Measurements from ENCODE around the gene MOAP1.
"Not testable (repeated sequence)": the region's sequence is repeated elsewhere in the genome, so short reads cannot be mapped to it uniquely, and the experiment has no call there.

Gene MOAP1

DNA sequence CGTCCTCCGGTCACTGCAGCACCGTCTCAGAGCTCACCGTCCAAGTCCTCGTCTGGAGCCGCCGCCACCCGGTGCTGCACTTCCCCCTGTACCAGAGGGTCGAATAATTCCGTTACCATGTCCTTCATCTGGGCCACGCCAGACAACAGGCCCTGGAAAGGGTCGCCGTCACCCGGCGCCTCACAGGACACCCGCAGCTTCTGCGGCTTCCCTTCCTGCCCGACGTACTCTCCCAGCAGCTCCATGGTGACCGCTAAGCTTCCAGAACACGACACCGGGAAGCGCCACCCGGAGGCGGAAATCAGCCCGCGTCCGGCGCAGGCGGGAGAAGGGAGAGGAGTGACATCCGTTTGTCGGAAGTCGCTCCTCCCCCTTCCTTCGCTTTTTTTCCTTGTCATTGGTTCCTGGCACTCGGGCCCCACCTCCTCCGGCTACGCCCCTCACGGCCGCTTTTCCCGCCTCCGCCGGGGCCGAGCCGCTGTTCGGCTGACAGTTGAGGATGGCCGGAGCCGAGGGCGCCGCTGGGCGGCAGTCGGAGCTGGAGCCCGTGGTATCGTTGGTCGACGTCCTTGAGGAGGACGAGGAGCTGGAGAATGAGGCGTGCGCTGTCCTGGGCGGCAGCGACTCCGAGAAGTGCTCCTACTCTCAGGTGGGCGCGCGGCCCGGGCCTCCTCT, 22.2 kb upstream of the MOAP1 start, which contains the start of the genes GON7 and UBR7:
Gene GON7 (minus strand): TSS at position 273 of the 675 bp plus-strand sequence. CDS start 28 bp downstream, at position 245.
Gene UBR7 (plus strand): TSS at position 464 of the 675 bp plus-strand sequence. CDS start 36 bp downstream, at position 500.
- H3K27ac Mint-ChIP-seq, result peak within 1 kb of the TSS; percentile 90

DNA sequence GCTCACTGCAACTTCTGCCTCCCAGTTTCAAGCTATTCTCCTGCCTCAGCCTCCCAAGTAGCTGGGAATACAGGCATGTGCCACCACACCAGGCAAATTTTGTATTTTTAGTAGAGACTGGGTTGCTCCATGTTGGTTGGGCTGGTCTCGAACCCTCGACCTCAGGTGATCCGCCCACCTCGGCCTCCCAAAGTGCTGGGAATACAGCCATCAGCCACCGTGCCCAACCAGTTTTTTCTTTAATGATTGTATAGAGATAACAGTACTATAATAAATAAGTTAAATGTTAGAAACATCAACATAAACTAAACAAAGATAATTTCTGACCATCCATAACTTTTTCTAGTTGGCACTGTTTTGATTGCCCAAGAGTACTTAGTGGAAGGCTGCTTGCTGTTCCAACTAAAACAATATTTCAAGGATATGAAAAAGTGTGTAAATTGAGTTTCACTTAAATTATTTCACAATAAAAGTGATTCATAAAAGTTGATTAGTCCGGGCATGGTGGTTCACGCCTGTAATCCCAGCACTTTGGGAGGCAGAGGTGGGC, 16.5 kb upstream of the MOAP1 start:
- no peaks in the 10 kb centered on the region for H3K9me3 Mint-ChIP-seq
- no peak overlapping the region for H3K4me3 Mint-ChIP-seq
- no peak overlapping the region for H3K27ac Mint-ChIP-seq
- H3K36me3 Mint-ChIP-seq (ENCODE audit: low read depth), result peaks cover 14% of the 10 kb centered on the region
- H3K27me3 Mint-ChIP-seq, result no peaks in the 10 kb centered on the region
- peaks cover 26% of the 10 kb centered on the region for H3K4me1 Mint-ChIP-seq (ENCODE audit: low read depth)
- intact Hi-C loops (cut with micrococcal nuclease), result no loop called here

More for the DNA sequence above, 22.2 kb upstream of the MOAP1 start, which contains the start of the genes GON7 and UBR7:
- Mint-ChIP-seq H3K9me3 (no peaks in the 10 kb centered on the region), H3K4me3 (peak within 1 kb of the TSS; percentile 99), H3K4me1 (ENCODE audit: low read depth) (peaks cover 49% of the 10 kb centered on the region), H3K27me3 (no peaks in the 10 kb centered on the region), H3K36me3 (ENCODE audit: low read depth) (peaks cover 28% of the 10 kb centered on the region)
- intact Hi-C loops (cut with micrococcal nuclease), result loop anchor here (1.0 to 5.0 kb wide), 3 partner anchors 22 to 325 kb away; partner anchors contain the start of genes BTBD7 and LYSET

DNA sequence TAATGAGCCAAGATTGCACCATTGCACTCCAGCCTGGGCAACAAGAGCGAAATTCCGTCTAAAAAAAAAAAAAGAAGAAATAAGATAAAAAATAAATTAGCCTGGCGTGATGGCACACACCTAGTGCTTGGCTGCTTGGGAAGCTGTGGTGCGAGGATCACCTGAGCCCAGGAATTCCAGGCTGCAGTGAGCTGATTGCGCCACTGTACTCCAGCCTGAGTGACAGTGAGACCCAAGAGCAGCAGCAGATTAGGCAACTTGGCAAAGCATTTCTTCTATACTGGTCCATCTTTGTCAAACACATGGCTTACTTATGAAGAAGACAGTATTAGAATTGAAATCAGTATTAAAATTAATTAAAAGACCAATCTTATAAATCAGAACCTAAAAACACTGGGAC, 15.9 kb upstream of the MOAP1 start:
- no peaks in the 10 kb centered on the region for H3K27me3 Mint-ChIP-seq
- no peak overlapping the region for H3K4me3 Mint-ChIP-seq
- intact Hi-C loops (cut with micrococcal nuclease), result no loop called here
- H3K4me1 Mint-ChIP-seq (ENCODE audit: low read depth), result peaks cover 19% of the 10 kb centered on the region
- peaks cover 14% of the 10 kb centered on the region for H3K36me3 Mint-ChIP-seq (ENCODE audit: low read depth)
- H3K27ac Mint-ChIP-seq, result no peak overlapping the region
- H3K9me3 Mint-ChIP-seq, result no peaks in the 10 kb centered on the region

DNA sequence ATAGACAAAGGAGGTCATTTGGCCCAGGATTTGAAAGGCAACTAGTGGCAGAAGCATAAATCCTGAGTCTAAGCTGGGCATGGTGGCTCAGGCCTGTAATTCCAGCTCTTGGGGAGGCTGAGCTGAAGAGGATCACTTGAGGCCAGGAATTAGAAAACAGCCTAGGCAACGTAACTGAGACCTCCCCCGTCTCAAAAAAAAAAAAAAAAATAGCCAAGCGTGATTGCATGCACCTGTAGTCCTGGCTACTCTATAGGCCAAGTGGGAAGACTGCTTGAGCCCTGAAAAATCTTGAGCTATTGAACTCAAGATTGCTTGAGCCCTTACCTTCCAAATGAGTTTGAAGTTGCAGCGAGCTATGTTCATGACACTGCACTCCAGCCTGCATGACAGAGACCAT, 14.3 kb upstream of the MOAP1 start:
- peaks cover 14% of the 10 kb centered on the region for H3K36me3 Mint-ChIP-seq (ENCODE audit: low read depth)
- no peaks in the 10 kb centered on the region for H3K9me3 Mint-ChIP-seq
- intact Hi-C loops (cut with micrococcal nuclease), result no loop called here
- peaks cover 4% of the 10 kb centered on the region for H3K4me1 Mint-ChIP-seq (ENCODE audit: low read depth)
- H3K4me3 Mint-ChIP-seq, result no peak overlapping the region
- no peak overlapping the region for H3K27ac Mint-ChIP-seq
- H3K27me3 Mint-ChIP-seq, result no peaks in the 10 kb centered on the region

DNA sequence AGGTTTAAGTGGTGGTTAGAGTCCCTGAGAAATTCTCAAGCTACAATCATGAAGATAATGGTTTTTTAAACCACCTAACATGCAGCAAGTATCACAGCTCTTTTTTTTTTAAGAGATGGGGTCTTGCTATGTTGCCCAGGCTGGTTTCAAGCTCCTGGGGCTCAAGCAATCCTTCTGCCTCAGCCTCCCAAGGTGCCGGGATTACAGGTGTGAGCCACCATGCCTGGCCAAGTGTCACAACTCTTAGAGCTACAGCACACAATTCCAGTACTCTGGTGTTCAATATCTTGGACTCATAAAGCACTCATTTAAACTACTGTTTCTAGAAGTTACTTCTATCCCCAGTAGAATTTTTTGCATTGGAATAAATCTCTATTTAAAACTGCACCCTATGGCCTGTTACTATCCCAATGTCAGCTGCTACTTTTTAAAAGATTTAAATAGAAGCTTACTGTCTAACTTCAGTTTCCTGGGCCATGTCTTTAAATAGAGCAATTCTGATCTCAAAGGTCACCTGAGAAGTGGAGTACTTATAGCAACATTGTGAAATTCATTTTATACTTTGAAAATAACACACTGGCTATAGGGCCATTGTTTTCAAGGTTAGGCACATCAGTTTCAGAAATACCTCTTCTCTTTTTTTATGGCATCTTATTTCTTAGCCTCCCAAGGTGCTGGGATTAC, 10.8 kb upstream of the MOAP1 start:
- Mint-ChIP-seq H3K4me1 (ENCODE audit: low read depth) (peaks cover 4% of the 10 kb centered on the region), H3K4me3 (no peak overlapping the region), H3K9me3 (no peaks in the 10 kb centered on the region), H3K36me3 (ENCODE audit: low read depth) (peaks cover 14% of the 10 kb centered on the region), H3K27me3 (no peaks in the 10 kb centered on the region), H3K27ac (no peak overlapping the region)
- intact Hi-C loops (cut with micrococcal nuclease), result no loop called here

DNA sequence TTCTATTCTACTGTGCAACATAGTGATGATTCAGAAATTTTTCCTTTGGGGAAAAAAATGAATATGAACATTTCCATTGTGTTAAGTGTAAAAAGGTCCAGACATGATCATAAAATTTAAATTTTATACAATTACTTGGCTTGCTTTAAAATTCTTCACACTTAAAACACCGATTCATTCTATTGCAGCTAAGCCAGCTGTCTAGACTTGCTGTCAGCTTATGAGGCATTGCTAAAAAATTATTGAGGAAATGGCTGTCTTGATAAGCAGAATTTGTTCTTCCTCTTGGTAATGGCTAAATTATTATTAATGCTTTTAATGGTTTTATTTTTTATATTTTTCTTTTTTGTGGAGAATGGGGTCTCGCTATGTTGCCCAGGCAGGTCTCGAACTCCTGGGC, 2.3 kb upstream of the MOAP1 start:
- Mint-ChIP-seq H3K36me3 (ENCODE audit: low read depth) (peaks cover 59% of the 10 kb centered on the region), H3K9me3 (no peaks in the 10 kb centered on the region), H3K4me1 (ENCODE audit: low read depth) (peaks cover 32% of the 10 kb centered on the region), H3K27ac (no peak overlapping the region), H3K27me3 (no peaks in the 10 kb centered on the region), H3K4me3 (no peak overlapping the region)
- intact Hi-C loops (cut with micrococcal nuclease), result no loop called here

DNA sequence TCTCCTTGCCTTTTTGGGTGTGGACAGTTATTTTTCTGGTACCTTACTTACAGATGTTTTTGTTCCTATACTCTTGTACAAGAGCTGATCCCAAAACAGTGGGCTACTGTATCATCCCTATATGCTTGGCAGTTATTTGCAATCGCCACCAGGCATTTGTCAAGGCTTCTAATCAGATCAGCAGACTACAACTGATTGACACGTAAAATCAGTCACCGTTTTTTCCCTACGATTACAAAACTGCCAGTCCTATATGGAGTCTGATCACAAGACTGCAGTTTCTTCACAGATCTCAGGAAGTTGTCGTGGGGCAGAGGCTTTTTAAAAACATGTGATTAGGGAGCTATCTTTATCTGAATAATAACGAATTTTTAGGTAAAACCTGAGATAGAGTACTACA, 1.8 kb upstream of the MOAP1 start:
- peaks cover 32% of the 10 kb centered on the region for H3K4me1 Mint-ChIP-seq (ENCODE audit: low read depth)
- peaks cover 60% of the 10 kb centered on the region for H3K36me3 Mint-ChIP-seq (ENCODE audit: low read depth)
- no peaks in the 10 kb centered on the region for H3K9me3 Mint-ChIP-seq
- peak overlapping the region; percentile 90 for H3K27ac Mint-ChIP-seq
- no peaks in the 10 kb centered on the region for H3K27me3 Mint-ChIP-seq
- peak overlapping the region; percentile 63 for H3K4me3 Mint-ChIP-seq
- intact Hi-C loops (cut with micrococcal nuclease), result no loop called here

DNA sequence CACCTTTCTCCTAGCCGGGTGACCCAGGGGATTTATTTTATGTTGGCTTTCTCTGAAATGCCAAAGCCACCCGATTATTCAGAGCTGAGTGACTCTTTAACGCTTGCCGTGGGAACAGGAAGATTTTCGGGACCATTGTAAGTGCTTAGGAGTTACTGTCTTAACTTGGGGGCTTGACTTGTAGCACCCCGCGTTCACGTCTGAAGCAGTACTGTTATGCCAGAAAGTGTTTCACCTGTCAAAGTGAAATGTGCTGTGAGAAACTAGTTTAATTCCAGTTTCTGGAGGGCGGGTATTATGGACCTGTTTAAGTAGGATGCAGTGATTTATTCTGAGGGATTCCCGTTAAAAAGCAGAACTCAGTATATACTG, 638 bp upstream of the MOAP1 start:
- Mint-ChIP-seq H3K4me3 (peak overlapping the region; percentile 86), H3K27ac (peak overlapping the region; percentile 90), H3K27me3 (no peaks in the 10 kb centered on the region), H3K4me1 (ENCODE audit: low read depth) (peaks cover 27% of the 10 kb centered on the region), H3K9me3 (no peaks in the 10 kb centered on the region), H3K36me3 (ENCODE audit: low read depth) (peaks cover 58% of the 10 kb centered on the region)
- intact Hi-C loops (cut with micrococcal nuclease), result loop anchor here (1.0 kb wide), 1 partner anchor 22 kb away; the partner anchor contains the start of genes GON7 and UBR7

DNA sequence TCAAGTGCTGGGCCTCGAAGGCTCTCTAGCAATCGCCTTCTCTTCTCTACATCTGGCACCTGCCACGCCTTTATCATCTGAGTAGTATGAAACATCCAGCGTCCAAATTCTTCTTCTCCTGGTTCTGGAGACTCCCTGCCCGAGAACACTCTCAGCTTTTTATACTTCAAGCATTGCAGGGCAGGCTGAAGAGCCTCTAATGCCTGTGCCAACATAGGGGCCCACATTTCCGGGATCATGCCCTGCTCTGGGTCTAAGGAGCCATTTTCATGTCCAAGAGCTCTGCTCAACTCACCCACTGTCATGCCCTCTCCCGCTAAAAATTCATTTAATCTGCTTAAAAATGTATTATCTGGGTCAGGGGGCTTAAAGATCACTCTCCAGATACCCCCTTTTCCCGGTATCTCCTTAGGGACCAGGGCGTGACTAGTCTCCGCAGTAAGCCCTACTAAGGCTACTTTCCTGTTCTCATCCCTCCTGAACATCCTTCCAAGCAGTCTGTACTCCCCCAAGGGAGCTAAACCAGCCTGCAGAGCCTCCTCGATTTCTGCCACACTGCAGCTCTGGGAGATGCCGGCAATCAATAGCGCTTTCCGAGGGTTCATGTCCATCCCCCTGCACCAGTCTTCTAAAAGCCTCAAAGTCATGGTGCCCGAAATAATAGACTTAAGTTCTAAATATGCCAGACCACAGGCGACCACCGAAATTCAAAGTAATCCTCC, 940 bp downstream of the MOAP1 start:
- H3K9me3 Mint-ChIP-seq, result no peaks in the 10 kb centered on the region
- H3K4me1 Mint-ChIP-seq (ENCODE audit: low read depth), result peaks cover 28% of the 10 kb centered on the region
- peak overlapping the region; percentile 86 for H3K4me3 Mint-ChIP-seq
- intact Hi-C loops (cut with micrococcal nuclease), result no loop called here
- peaks cover 45% of the 10 kb centered on the region for H3K36me3 Mint-ChIP-seq (ENCODE audit: low read depth)
- H3K27ac Mint-ChIP-seq, result peak overlapping the region; percentile 90
- H3K27me3 Mint-ChIP-seq, result no peaks in the 10 kb centered on the region

DNA sequence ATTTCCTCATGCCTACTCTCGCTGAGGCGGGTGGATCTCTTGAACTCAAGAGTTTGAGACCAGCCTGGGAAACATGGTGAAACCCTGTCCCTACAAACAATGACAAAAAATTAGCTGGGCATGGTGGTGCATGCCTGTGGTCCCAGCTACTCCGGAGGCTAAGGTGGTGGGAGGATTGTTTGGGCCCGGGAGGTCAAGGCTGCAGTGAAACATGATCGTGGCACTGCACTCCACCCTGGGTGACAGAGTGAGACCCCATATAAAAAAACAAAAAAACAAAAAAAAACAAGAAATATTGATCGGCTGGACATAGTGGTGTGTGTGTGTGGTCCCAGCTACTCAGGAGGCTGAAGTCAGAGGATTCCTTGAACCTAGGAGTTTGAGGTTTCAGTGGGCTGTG, 9.2 kb downstream of the MOAP1 start:
- no peaks in the 10 kb centered on the region for H3K9me3 Mint-ChIP-seq
- no peak overlapping the region for H3K27ac Mint-ChIP-seq
- intact Hi-C loops (cut with micrococcal nuclease), result loop anchor here (5.0 kb wide), 1 partner anchor 223 kb away; no protein-coding TSS in a partner anchor
- H3K4me3 Mint-ChIP-seq, result no peak overlapping the region
- peaks cover 6% of the 10 kb centered on the region for H3K4me1 Mint-ChIP-seq (ENCODE audit: low read depth)
- peaks cover 4% of the 10 kb centered on the region for H3K27me3 Mint-ChIP-seq
- H3K36me3 Mint-ChIP-seq (ENCODE audit: low read depth), result no peaks in the 10 kb centered on the region

DNA sequence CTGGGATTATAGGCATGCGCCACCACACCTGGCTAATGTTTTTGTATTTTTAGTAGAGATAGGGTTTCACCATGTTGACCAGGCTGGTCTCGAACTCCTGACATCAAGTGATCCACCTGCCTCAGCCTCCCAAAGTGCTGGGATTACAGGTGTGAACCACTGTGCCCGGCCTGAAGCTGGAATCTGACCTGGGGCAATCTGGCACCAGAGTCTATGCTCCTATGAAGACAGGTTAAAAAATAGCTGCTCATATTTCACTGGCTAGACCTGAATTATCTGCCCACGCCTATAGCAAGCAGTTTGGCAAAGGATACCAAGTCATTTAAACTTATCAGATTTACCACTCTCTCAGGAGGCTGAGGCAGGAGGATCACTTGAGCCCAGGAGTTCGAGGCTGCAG, 10.0 kb downstream of the MOAP1 start:
- H3K4me1 Mint-ChIP-seq (ENCODE audit: low read depth); H3K27me3 Mint-ChIP-seq; H3K9me3 Mint-ChIP-seq; H3K36me3 Mint-ChIP-seq (ENCODE audit: low read depth); H3K4me3 Mint-ChIP-seq; H3K27ac Mint-ChIP-seq: not testable (repeated sequence)
- intact Hi-C loops (cut with micrococcal nuclease), result loop anchor here (5.0 kb wide), 1 partner anchor 222 kb away; no protein-coding TSS in a partner anchor

DNA sequence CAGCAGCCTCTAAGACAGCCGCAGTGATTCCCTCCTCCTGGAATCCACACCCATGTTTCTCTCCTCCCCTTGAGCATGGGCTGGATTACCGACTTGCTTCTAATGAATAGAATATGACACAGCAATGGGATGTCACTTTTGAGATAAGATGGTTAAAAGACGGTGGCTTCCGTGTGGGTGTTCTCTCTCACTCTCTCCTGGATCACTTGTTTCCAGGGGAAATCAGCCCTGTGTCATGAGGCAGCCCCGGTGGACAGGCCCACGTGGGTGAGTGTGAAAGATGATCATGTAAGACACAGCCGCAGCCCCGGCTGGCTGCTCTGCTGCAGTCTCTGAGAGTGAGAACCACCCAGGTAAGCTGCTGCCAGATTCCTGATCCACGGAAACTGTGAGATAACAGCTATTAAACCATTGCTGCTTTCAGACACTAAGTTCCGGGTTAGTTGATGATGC, 10.7 kb downstream of the MOAP1 start:
- Mint-ChIP-seq H3K9me3 (no peaks in the 10 kb centered on the region), H3K4me1 (ENCODE audit: low read depth) (peaks cover 6% of the 10 kb centered on the region), H3K4me3 (no peak overlapping the region), H3K36me3 (ENCODE audit: low read depth) (no peaks in the 10 kb centered on the region), H3K27ac (no peak overlapping the region), H3K27me3 (peaks cover 6% of the 10 kb centered on the region)
- intact Hi-C loops (cut with micrococcal nuclease), result no loop called here

DNA sequence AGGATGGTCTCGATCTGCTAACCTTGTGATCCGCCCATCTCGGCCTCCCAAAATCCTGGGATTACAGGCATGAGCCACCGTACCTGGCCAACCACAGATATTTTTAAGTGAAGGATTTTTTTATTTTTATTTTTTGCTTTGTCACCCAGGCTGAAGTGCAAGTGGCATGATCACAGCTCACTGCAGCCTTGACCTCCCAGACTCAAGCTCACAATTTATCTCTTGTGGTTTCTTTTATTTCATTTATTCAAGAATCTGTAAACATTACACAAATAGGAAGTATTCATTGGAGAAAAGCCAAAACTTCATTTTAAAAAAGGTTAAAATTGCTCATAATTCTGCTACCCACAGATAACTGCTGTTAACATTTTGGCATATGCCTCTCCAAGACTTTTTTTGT, 13.3 kb downstream of the MOAP1 start:
- Mint-ChIP-seq H3K4me1 (ENCODE audit: low read depth) (no peaks in the 10 kb centered on the region), H3K9me3 (no peaks in the 10 kb centered on the region), H3K27me3 (peaks cover 6% of the 10 kb centered on the region), H3K4me3 (no peak overlapping the region), H3K36me3 (ENCODE audit: low read depth) (no peaks in the 10 kb centered on the region), H3K27ac (no peak overlapping the region)
- intact Hi-C loops (cut with micrococcal nuclease), result no loop called here

DNA sequence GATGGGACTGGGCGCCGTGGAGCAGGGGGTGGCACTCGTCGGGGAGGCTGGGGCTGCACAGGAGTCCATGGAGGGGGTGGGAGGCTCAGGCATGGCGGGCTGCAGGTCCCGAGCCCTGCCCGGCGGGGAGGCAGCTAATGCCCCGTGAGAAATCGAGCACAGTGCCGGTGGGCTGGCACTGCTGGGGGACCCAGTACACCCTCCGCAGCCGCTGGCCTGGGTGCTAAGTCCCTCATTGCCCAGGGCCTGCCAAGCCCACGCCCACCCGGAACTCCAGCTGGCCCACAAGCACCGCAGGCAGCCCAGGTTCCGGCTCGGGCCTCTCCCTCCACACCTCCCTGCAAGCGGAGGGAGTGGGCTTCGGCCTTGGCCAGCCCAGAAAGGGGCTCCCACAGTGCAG, 14.6 kb downstream of the MOAP1 start:
- H3K4me3 Mint-ChIP-seq; H3K36me3 Mint-ChIP-seq (ENCODE audit: low read depth); H3K27ac Mint-ChIP-seq; intact Hi-C loops (cut with micrococcal nuclease); H3K9me3 Mint-ChIP-seq; H3K4me1 Mint-ChIP-seq (ENCODE audit: low read depth); H3K27me3 Mint-ChIP-seq: not testable (repeated sequence)

All from dendritic cell treated with granulocyte-macrophage colony-stimulating factor and Interleukin-4, amounts not matched to agents 40 ng/mL and 50 ng/mL, for 4 days (primary cell).